Measurements from ENCODE around the gene AGR3. TPM values are rescaled to one million over a fixed set of nuclear protein-coding genes. Genes with fewer than 3 reads are reported as not detected.

The AGR3 gene
- total RNA-seq, 4 donors from 2014 or later: 7.1 to 9.1 TPM; not detected in 2

GRCh38 chr7:16838891-16839290, 42.9 kb downstream of the AGR3 start:
- no peak for TF ChIP-seq CTCF (IDR thresholded peaks at IDR 0.05)
- TF ChIP-seq POLR2A (IDR thresholded peaks at IDR 0.05): no peak
- intact Hi-C loops (cut with DNase I; ENCODE audit: low total_unique reads): no loop called here

GRCh38 chr7:16838386-16838785, 43.4 kb downstream of the AGR3 start:
- H3K27me3 ChIP-seq: no peaks in the 10 kb centered on the region
- TF ChIP-seq CTCF (IDR thresholded peaks at IDR 0.05) (no peak), POLR2A (IDR thresholded peaks at IDR 0.05) (no peak)
- DNase-seq: no peak
- H3K36me3 ChIP-seq: no peaks in the 10 kb centered on the region
- no peak overlapping the region for H3K4me3 ChIP-seq
- no peak overlapping the region for H3K27ac ChIP-seq
- intact Hi-C loops (cut with DNase I; ENCODE audit: low total_unique reads): no loop called here
- H3K9me3 ChIP-seq: no peaks in the 10 kb centered on the region
- H3K4me1 ChIP-seq: no peaks in the 10 kb centered on the region

More at GRCh38 chr7:16838891-16839290, 42.9 kb downstream of the AGR3 start:
- Histone ChIP-seq H3K4me1 (no peaks in the 10 kb centered on the region), H3K36me3 (no peaks in the 10 kb centered on the region), H3K9me3 (no peaks in the 10 kb centered on the region), H3K27me3 (no peaks in the 10 kb centered on the region), H3K4me3 (no peak overlapping the region), H3K27ac (no peak overlapping the region)
- no peak for DNase-seq

- H3K27ac ChIP-seq: no peak overlapping the region
- TF ChIP-seq POLR2A (IDR thresholded peaks at IDR 0.05) (no peak), CTCF (IDR thresholded peaks at IDR 0.05) (no peak)
- no peak for DNase-seq
- no peaks in the 10 kb centered on the region for H3K9me3 ChIP-seq
- H3K27me3 ChIP-seq: no peaks in the 10 kb centered on the region
- intact Hi-C loops (cut with DNase I; ENCODE audit: low total_unique reads): no loop called here
- H3K4me1 ChIP-seq: no peaks in the 10 kb centered on the region
- no peaks in the 10 kb centered on the region for H3K36me3 ChIP-seq
- no peak overlapping the region for H3K4me3 ChIP-seq
These were observed 45.3 kb downstream of the AGR3 start for GRCh38 chr7:16836481-16836880.

GRCh38 chr7:16833373-16833772, 48.4 kb downstream of the AGR3 start:
- H3K27me3 ChIP-seq: no peaks in the 10 kb centered on the region
- no peak overlapping the region for H3K4me3 ChIP-seq
- intact Hi-C loops (cut with DNase I; ENCODE audit: low total_unique reads): no loop called here
- no peak overlapping the region for H3K27ac ChIP-seq
- no peaks in the 10 kb centered on the region for H3K9me3 ChIP-seq
- H3K36me3 ChIP-seq: no peaks in the 10 kb centered on the region
- no peak for DNase-seq
- no peaks in the 10 kb centered on the region for H3K4me1 ChIP-seq
- no peak for TF ChIP-seq POLR2A (IDR thresholded peaks at IDR 0.05)
- no peak for TF ChIP-seq CTCF (IDR thresholded peaks at IDR 0.05)

- Histone ChIP-seq H3K4me1 (no peaks in the 10 kb centered on the region), H3K27me3 (no peaks in the 10 kb centered on the region), H3K4me3 (no peak overlapping the region), H3K27ac (no peak overlapping the region), H3K9me3 (no peaks in the 10 kb centered on the region), H3K36me3 (no peaks in the 10 kb centered on the region)
- DNase-seq: no peak
- TF ChIP-seq CTCF (IDR thresholded peaks at IDR 0.05) (no peak), POLR2A (IDR thresholded peaks at IDR 0.05) (no peak)
- intact Hi-C loops (cut with DNase I; ENCODE audit: low total_unique reads): no loop called here
These were observed 55.7 kb downstream of the AGR3 start for GRCh38 chr7:16826060-16826459.
